Psoas muscle (tissue), 8 donors: ENCODE results near the gene ERMARD. TPM values are rescaled to one million over a fixed set of nuclear protein-coding genes. Genes with fewer than 3 reads are reported as not detected.

Experiments used
- ATAC-seq, 4 donors: fragments of 200-7000 bp; cut with Tn5 transposase; one replicate each; pipeline ENCODE4 v1.9.1; 2020; ENCODE audit warnings: moderate library complexity in 3 of 4, mild to moderate bottlenecking in 2 of 4
- DNase-seq, 2 donors: peaks; one replicate each; pipeline ENCODE4 v3.0.0-alpha.2; 2020
- H3K27ac ChIP-seq: fragments of 200-600 bp; one replicate; pipeline ENCODE4 v1.8.0; 2022
- H3K27me3 ChIP-seq, 3 donors: fragments of 200-600 bp in 1 of 3; one replicate each; pipeline versions ENCODE4 v1.6.1 to v1.8.0; 2013 to 2022; ENCODE audit warnings: low read length in 2 of 3, mild to moderate bottlenecking in 2 of 3, moderate library complexity in 1 of 3; ENCODE audit not compliant: insufficient read depth in 3 of 3
- H3K36me3 ChIP-seq, 2 donors: fragments of 200-600 bp in 1 of 2; one replicate each; pipeline versions ENCODE4 v1.6.1 to v1.8.0; 2013 to 2022; ENCODE audit warnings: low read depth in 1 of 2, mild to moderate bottlenecking in 1 of 2, moderate library complexity in 1 of 2; ENCODE audit not compliant: insufficient read depth in 1 of 2
- H3K4me1 ChIP-seq: fragments of 200-600 bp; one replicate; pipeline ENCODE4 v1.8.0; 2022
- H3K4me3 ChIP-seq: fragments of 200-600 bp; one replicate; pipeline ENCODE4 v1.8.0; 2022; ENCODE audit warnings: mild to moderate bottlenecking
- H3K9me3 ChIP-seq: fragments of 200-600 bp; one replicate; pipeline ENCODE4 v1.8.0; 2022
- CTCF ChIP-seq: fragments of 200-600 bp; IDR thresholded peaks from one replicate; pipeline ENCODE4 v1.8.0; 2022; ENCODE audit warnings: antibody characterized with exemption
- WGBS, 3 donors: extraction: QIAGEN DNeasy Blood & Tissue Kit; methylation state at CpG; one replicate each; pipeline versions ENCODE4 v1.1.6 to v1.1.7; 2013; 5-methylcytosine and 5-hydroxymethylcytosine counted together
- intact Hi-C, 2 donors: fragments of 100-400 bp; cut with DNase I; formaldehyde crosslinking; loops; one replicate each; pipeline versions ENCODE4 v1.11.0 to v1.14.2; 2022
- polyA plus RNA-seq, 3 donors: library from polyadenylated mRNA; stranded (reverse); fragments of 200-250 nt; gene quantifications; one replicate each; pipeline ENCODE4 v1.2.3, GENCODE V29; 2013
- total RNA-seq, 4 donors: library from RNA; stranded (reverse); fragmentation: NEBNext Ultra II Directional in 2 of 4; extraction: Animal tissue kit (Norgen Biotek cat#: 25700) in 2 of 4; gene quantifications; one replicate each; pipeline versions ENCODE4 v1.2.1 to v1.2.4, GENCODE V29; 2021 to 2023
- donor health status: healthy with polysubstance abuse.
- donor health status: DM: no; HTN: no; CAD: no; lungs with moderate emphysema.
- donor health status: Bipolar disorder and iron deficiency.
- donor health status: healthy.
- donor health status: DM: yes; HTN: yes; CAD: no.
- donor health status: DM: no; HTN: no; CAD: no.
- donor health status: DM: no; HTN: no; CAD: no.
- donor health status: DM: yes; HTN: yes; CAD: no.

Gene ERMARD
- total and polyA plus RNA-seq, 7 donors, result 7.9 to 13.3 (median 11.4) TPM

GRCh38 chr6:169745405-169745804, 6.0 kb upstream of the ERMARD start:
- Histone ChIP-seq H3K27me3 (no peaks in the 10 kb centered on the region), H3K9me3 (no peaks in the 10 kb centered on the region), H3K4me1 (peaks cover 8% of the 10 kb centered on the region), H3K27ac (no peak overlapping the region), H3K36me3 (no peaks in the 10 kb centered on the region), H3K4me3 (no peak overlapping the region)
- no peak for DNase-seq
- TF ChIP-seq CTCF, result no peak
- ATAC-seq, result no peak
- intact Hi-C loops, result no loop called here
- WGBS, 3 donors, result 87 to 90% (median 90%) methylated on average over 3 of the region's 3 CpGs

GRCh38 chr6:169746556-169746955, 4.9 kb upstream of the ERMARD start:
- no peaks in the 10 kb centered on the region for H3K9me3 ChIP-seq
- H3K27ac ChIP-seq, result no peak overlapping the region
- no peaks in the 10 kb centered on the region for H3K27me3 ChIP-seq
- H3K36me3 ChIP-seq, result no peaks in the 10 kb centered on the region
- TF ChIP-seq CTCF, result no peak
- no peak overlapping the region for H3K4me3 ChIP-seq
- H3K4me1 ChIP-seq, result peaks cover 11% of the 10 kb centered on the region
- intact Hi-C loops, result no loop called here
- 87 to 93% (median 90%) methylated on average over 1 of the region's 1 CpG for WGBS, 3 donors
- DNase-seq, result no peak
- no peak for ATAC-seq

- no peak for TF ChIP-seq CTCF
- H3K27me3 ChIP-seq, result no peaks in the 10 kb centered on the region
- peak in 1 of 4 donors; percentile 21 for ATAC-seq
- WGBS, 3 donors, result 7 to 8% (median 7%) methylated on average over 19 of the region's 19 CpGs
- H3K36me3 ChIP-seq, result peaks cover 3 to 14% of the 10 kb centered on the region in 2 donors
- H3K27ac ChIP-seq, result peak overlapping the region; percentile 89
- intact Hi-C loops, result loop anchor here (5.0 kb wide), 2 partner anchors 50 to 800 kb away; partner anchors contain the start of genes C6orf120 (in 1 of the 2), PSMB1 (in 1 of the 2), TBP (in 1 of the 2) and WDR27 (in 1 of the 2)
- no peaks in the 10 kb centered on the region for H3K9me3 ChIP-seq
- peak overlapping the region; percentile 69 for H3K4me3 ChIP-seq
- peaks cover 26% of the 10 kb centered on the region for H3K4me1 ChIP-seq
- no peak for DNase-seq
Observed at GRCh38 chr6:169752074-169752623, 727 bp downstream of the ERMARD start.

- ATAC-seq, result no peak
- no peak for TF ChIP-seq CTCF
- no peak for DNase-seq
- Histone ChIP-seq H3K27ac (no peak overlapping the region), H3K4me3 (no peak overlapping the region), H3K4me1 (peaks cover 21% of the 10 kb centered on the region), H3K9me3 (no peaks in the 10 kb centered on the region), H3K36me3 (peaks cover 4 to 44% of the 10 kb centered on the region in 2 donors), H3K27me3 (no peaks in the 10 kb centered on the region)
- 86 to 90% (median 87%) methylated on average over 6 of the region's 6 CpGs for WGBS, 3 donors
- intact Hi-C loops, result no loop called here
Observed at GRCh38 chr6:169755162-169755561, 3.7 kb downstream of the ERMARD start.

GRCh38 chr6:169763308-169763707, 11.9 kb downstream of the ERMARD start:
- WGBS, 3 donors, result 34 to 39% (median 38%) methylated on average over 9 to 10 of the region's 10 CpGs
- H3K4me1 ChIP-seq, result no peaks in the 10 kb centered on the region
- no peak for TF ChIP-seq CTCF
- DNase-seq, result peak in 1 of 2 donors; percentile 64
- H3K4me3 ChIP-seq, result no peak overlapping the region
- no peaks in the 10 kb centered on the region for H3K27me3 ChIP-seq
- H3K9me3 ChIP-seq, result no peaks in the 10 kb centered on the region
- peak; percentile 56 to 88 (median 80) for ATAC-seq
- H3K27ac ChIP-seq, result no peak overlapping the region
- intact Hi-C loops, result no loop called here
- H3K36me3 ChIP-seq, result peaks cover 13 to 94% of the 10 kb centered on the region in 2 donors
